GM23248 (cell line): ENCODE data around the gene SUGCT.
"Not testable (repeated sequence)": the region's sequence is repeated elsewhere in the genome, so short reads cannot be mapped to it uniquely, and the experiment has no call there.

Source experiments
- EZH2 ChIP-seq: fragments of 200-600 bp; sonication (generic); IDR thresholded peaks from 2 replicates; pipeline ENCODE4 v1.6.1; 2018; ENCODE audit warnings: antibody characterized with exemption, mild to moderate bottlenecking; ENCODE audit not compliant: insufficient read depth, poor library complexity, severe bottlenecking
- EZH2phosphoT487 ChIP-seq: fragments of 200-600 bp; sonication (generic); IDR thresholded peaks from 2 replicates; pipeline ENCODE4 v1.6.1; 2018; ENCODE audit warnings: antibody characterized with exemption, moderate library complexity, mild to moderate bottlenecking, low read depth; ENCODE audit not compliant: insufficient read depth

DNA sequence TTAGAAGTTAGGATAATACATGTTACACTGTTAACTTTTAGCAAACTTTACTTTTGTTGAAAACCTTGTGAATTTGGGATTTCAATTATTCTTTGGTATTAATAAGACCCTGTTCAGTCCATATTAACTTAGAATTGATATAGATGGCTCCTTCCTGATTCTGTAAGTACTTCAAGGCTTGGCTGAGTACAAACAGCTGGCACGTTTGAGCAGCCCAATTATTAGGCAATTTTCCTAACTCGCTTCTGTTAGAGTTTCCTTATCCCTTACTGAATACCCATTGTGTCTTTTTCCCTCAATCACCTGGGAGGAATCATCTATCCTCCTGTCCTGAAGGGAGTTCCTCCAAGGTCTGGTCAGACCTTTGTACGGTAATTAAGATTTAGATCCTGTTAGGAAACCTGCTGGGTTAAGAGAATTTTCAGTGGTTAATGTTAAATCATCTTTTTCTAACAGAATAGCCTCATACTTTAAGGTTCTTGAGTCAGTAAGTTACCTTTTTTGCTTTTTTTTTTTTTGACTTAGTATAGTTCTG, 10.9 kb downstream of the SUGCT start:
- TF ChIP-seq EZH2, EZH2phosphoT487: not testable (repeated sequence)
